IMR-90 (cell line): ENCODE measurements around the gene WIPF1. TPM values are rescaled to one million over a fixed set of nuclear protein-coding genes. Genes with fewer than 3 reads are reported as not detected.

Experiments
- ATAC-seq: fragments of 200-7000 bp; cut with Tn5 transposase; 2 replicates; pipeline ENCODE4 v1.9.1; 2020; ENCODE audit warnings: low read depth, mild to moderate bottlenecking, moderate library complexity
- BruUV-seq: library from RNA; stranded (reverse); fragments of 400-500 nt; replicated peaks from 2 replicates; lab custom pipeline; 2021; lab: Mats Ljungman, UMichigan
- CTCF ChIA-PET: fragments of 300-600 bp; formaldehyde crosslinking; extraction: SDS; loops from one replicate; lab custom pipeline; 2021; ENCODE audit warnings: antibody characterized with exemption; lab: Yijun Ruan, JAX
- POLR2A ChIA-PET: fragments of 300-600 bp; sonication (Branson Sonifier 250); formaldehyde crosslinking; loops from one replicate; lab custom pipeline; 2022; ENCODE audit warnings: antibody characterized with exemption; ENCODE audit not compliant: unreplicated experiment; lab: Charles Lee
- DNase-seq: peaks from one replicate; pipeline ENCODE4 v3.0.0; 2013
- H2AFZ ChIP-seq: replicated peaks from 2 replicates; pipeline ENCODE3; 2013; ENCODE audit warnings: low read length, mild to moderate bottlenecking; ENCODE audit not compliant: poor library complexity
- H2AK5ac ChIP-seq: 2 replicates; pipeline ENCODE4 v1.6.1; 2013; ENCODE audit warnings: low read depth, low read length, inconsistent platforms
- H2AK9ac ChIP-seq: replicated peaks from 2 replicates; pipeline ENCODE3; 2013; ENCODE audit warnings: mild to moderate bottlenecking, low read depth, low read length, moderate library complexity; ENCODE audit not compliant: poor library complexity
- H2BK120ac ChIP-seq: 2 replicates; pipeline ENCODE4 v1.6.1; 2013; ENCODE audit warnings: low read depth, low read length, inconsistent platforms
- H2BK15ac ChIP-seq: 3 replicates; pipeline ENCODE4 v1.6.1; 2013; ENCODE audit warnings: low read depth, low read length, inconsistent platforms
- H2BK20ac ChIP-seq: 2 replicates; pipeline ENCODE4 v1.6.1; 2013; ENCODE audit warnings: low read depth, mild to moderate bottlenecking, inconsistent platforms, low read length, moderate library complexity
- H2BK5ac ChIP-seq: 2 replicates; pipeline ENCODE4 v1.6.1; 2013; ENCODE audit warnings: mild to moderate bottlenecking, low read depth, low read length, inconsistent platforms; ENCODE audit not compliant: poor library complexity, severe bottlenecking
- H3K14ac ChIP-seq: replicated peaks from 2 replicates; pipeline ENCODE4 v1.6.1; 2013; ENCODE audit warnings: low read depth, low read length, inconsistent platforms
- H3K18ac ChIP-seq: 2 replicates; pipeline ENCODE4 v1.6.1; 2013; ENCODE audit warnings: low read depth, low read length, control low read depth
- H3K23ac ChIP-seq: 2 replicates; pipeline ENCODE4 v1.6.1; 2013; ENCODE audit warnings: low read depth, low read length, inconsistent platforms
- H3K27ac ChIP-seq: 2 replicates; pipeline ENCODE4 v1.5.1; 2013; ENCODE audit warnings: mild to moderate bottlenecking, control low read depth, low read length; ENCODE audit not compliant: insufficient read depth
- H3K27me3 ChIP-seq: 2 replicates; pipeline ENCODE4 v1.6.1; 2013; ENCODE audit warnings: low read length; ENCODE audit not compliant: control insufficient read depth, insufficient read depth
- H3K36me3 ChIP-seq: 2 replicates; pipeline ENCODE4 v1.6.1; 2013; ENCODE audit warnings: low read length, mixed read lengths; ENCODE audit not compliant: control insufficient read depth, insufficient read depth
- H3K4ac ChIP-seq: 2 replicates; pipeline ENCODE4 v1.6.1; 2013; ENCODE audit warnings: low read depth, low read length, inconsistent platforms
- H3K4me1 ChIP-seq: 2 replicates; pipeline ENCODE4 v1.6.1; 2013; ENCODE audit warnings: low read length, mixed read lengths; ENCODE audit not compliant: control insufficient read depth, insufficient read depth
- H3K4me2 ChIP-seq: 2 replicates; pipeline ENCODE4 v1.6.1; 2013; ENCODE audit warnings: low read depth, mild to moderate bottlenecking, control low read depth, low read length, moderate library complexity
- H3K4me3 ChIP-seq: 2 replicates; pipeline ENCODE4 v1.5.1; 2013; ENCODE audit warnings: low read depth, mild to moderate bottlenecking, control low read depth, low read length, moderate library complexity; ENCODE audit not compliant: insufficient read depth
- H3K56ac ChIP-seq: 2 replicates; pipeline ENCODE4 v1.6.1; 2013; ENCODE audit warnings: low read length, inconsistent platforms; ENCODE audit not compliant: insufficient read depth; ENCODE audit errors: extremely low read depth
- H3K79me1 ChIP-seq, 2 experiments: 2 replicates each; pipeline ENCODE4 v1.6.1; 2013; ENCODE audit warnings: low read length in 2 of 2, inconsistent platforms in 1 of 2, low read depth in 1 of 2
- H3K9ac ChIP-seq: 2 replicates; pipeline ENCODE4 v1.6.1; 2013; ENCODE audit warnings: low read depth, low read length, control low read depth
- H3K9me1 ChIP-seq: 2 replicates; pipeline ENCODE4 v1.6.1; 2013; ENCODE audit warnings: low read length, inconsistent platforms; ENCODE audit not compliant: insufficient read depth
- H3K9me3 ChIP-seq: 2 replicates; pipeline ENCODE4 v1.6.1; 2013; ENCODE audit warnings: low read length; ENCODE audit not compliant: control insufficient read depth, insufficient read depth
- H4K20me1 ChIP-seq: 2 replicates; pipeline ENCODE4 v1.6.1; 2013; ENCODE audit warnings: low read length, inconsistent platforms; ENCODE audit not compliant: insufficient read depth
- H4K5ac ChIP-seq: 2 replicates; pipeline ENCODE4 v1.6.1; 2013; ENCODE audit warnings: mild to moderate bottlenecking, low read depth, low read length, control low read depth
- H4K8ac ChIP-seq, 2 experiments: 2 replicates each; pipeline ENCODE4 v1.6.1; 2013; ENCODE audit warnings: low read depth in 2 of 2, low read length in 2 of 2, control low read depth in 1 of 2, inconsistent platforms in 1 of 2
- H4K91ac ChIP-seq: 2 replicates; pipeline ENCODE4 v1.6.1; 2013; ENCODE audit warnings: low read depth, low read length, inconsistent platforms; ENCODE audit not compliant: insufficient read depth
- BHLHE40 ChIP-seq: fragments of 150-350 bp; IDR thresholded peaks from 2 replicates; pipeline ENCODE4 v1.6.1; 2016; ENCODE audit warnings: mild to moderate bottlenecking, low read depth, low read length
- CHD1 ChIP-seq: IDR thresholded peaks from 2 replicates; pipeline ENCODE4 v1.6.1; 2012; ENCODE audit warnings: low read depth, low read length, improper control_type of control experiment
- MAFK ChIP-seq: IDR thresholded peaks from 2 replicates; pipeline ENCODE4 v1.6.1; 2012; ENCODE audit warnings: low read depth, low read length, improper control_type of control experiment
- MAZ ChIP-seq: IDR thresholded peaks from 2 replicates; pipeline ENCODE4 v1.6.1; 2012; ENCODE audit warnings: low read depth, mild to moderate bottlenecking, low read length, improper control_type of control experiment, moderate library complexity, borderline replicate concordance
- MXI1 ChIP-seq: IDR thresholded peaks from 2 replicates; pipeline ENCODE4 v1.6.1; 2012; ENCODE audit warnings: low read depth, mild to moderate bottlenecking, low read length, moderate library complexity, borderline replicate concordance
- NFE2L2 ChIP-seq: fragments of 150-350 bp; IDR thresholded peaks from 2 replicates; pipeline ENCODE4 v1.6.1; 2016; ENCODE audit warnings: low read depth, mild to moderate bottlenecking, low read length
- POLR2A ChIP-seq: IDR thresholded peaks from 2 replicates; pipeline ENCODE4 v1.6.1; 2012; ENCODE audit warnings: mild to moderate bottlenecking, low read depth, low read length
- RAD21 ChIP-seq: IDR thresholded peaks from 2 replicates; pipeline ENCODE4 v1.6.1; 2012; ENCODE audit warnings: low read length, improper control_type of control experiment
- RCOR1 ChIP-seq: IDR thresholded peaks from 2 replicates; pipeline ENCODE4 v1.6.1; 2012; ENCODE audit warnings: mild to moderate bottlenecking, low read length, improper control_type of control experiment; ENCODE audit not compliant: insufficient replicate concordance
- RFX5 ChIP-seq: IDR thresholded peaks from 2 replicates; pipeline ENCODE4 v1.8.0; 2012; ENCODE audit warnings: low read depth, mild to moderate bottlenecking, low read length, moderate library complexity
- SMC3 ChIP-seq: fragments of 150-350 bp; IDR thresholded peaks from 2 replicates; pipeline ENCODE4 v1.6.1; 2016; ENCODE audit warnings: low read depth, mild to moderate bottlenecking, antibody characterized with exemption, low read length, moderate library complexity
- USF2 ChIP-seq: fragments of 150-350 bp; IDR thresholded peaks from 2 replicates; pipeline ENCODE4 v1.6.1; 2017; ENCODE audit warnings: mild to moderate bottlenecking, antibody characterized with exemption, low read length, low read depth
- WGBS, 2 experiments: methylation state at CpG; one replicate each; pipeline versions ENCODE4 v1.1.5 to v1.1.7; 2013; ENCODE audit warnings: missing lambda C conversion rate in 2 of 2; ENCODE audit not compliant: insufficient read length in 1 of 2; ENCODE audit errors: extremely low coverage in 2 of 2; 5-methylcytosine and 5-hydroxymethylcytosine counted together
- dilution Hi-C: fragments of 300-500 bp; cut with HindIII; formaldehyde crosslinking; loops from one replicate; pipeline ENCODE4 v1.14.3; 2018; ENCODE audit warnings: low sequenced_read_pairs; ENCODE audit not compliant: unreplicated experiment
- in situ Hi-C: fragments of 300-500 bp; cut with MboI; formaldehyde crosslinking; loops from 3 replicates; pipeline ENCODE4 v1.14.3; 2019; ENCODE audit warnings: low sequenced_read_pairs, inconsistent platforms, mixed read lengths
- intact Hi-C: fragments of 100-400 bp; cut with micrococcal nuclease; formaldehyde crosslinking; loops from 2 replicates; pipeline ENCODE4 v1.10.0; 2022
- polyA plus RNA-seq, 3 experiments: library from polyadenylated mRNA; depleted of rRNA; stranded (reverse); fragments of >200 nt; gene quantifications; 2 replicates each; pipeline ENCODE4 v1.2.3, GENCODE V29; 2012; ENCODE audit warnings: low replicate concordance in 1 of 3
- total RNA-seq: library from RNA; depleted of rRNA; stranded (reverse); fragments of >200 nt; gene quantifications from 2 replicates; pipeline ENCODE4 v1.2.3, GENCODE V29; 2012

WIPF1 gene
- total and polyA plus RNA-seq, 2 of the 4 experiments (the other 2 are of a cell fraction) = 2.7 to 13.5 TPM

DNA sequence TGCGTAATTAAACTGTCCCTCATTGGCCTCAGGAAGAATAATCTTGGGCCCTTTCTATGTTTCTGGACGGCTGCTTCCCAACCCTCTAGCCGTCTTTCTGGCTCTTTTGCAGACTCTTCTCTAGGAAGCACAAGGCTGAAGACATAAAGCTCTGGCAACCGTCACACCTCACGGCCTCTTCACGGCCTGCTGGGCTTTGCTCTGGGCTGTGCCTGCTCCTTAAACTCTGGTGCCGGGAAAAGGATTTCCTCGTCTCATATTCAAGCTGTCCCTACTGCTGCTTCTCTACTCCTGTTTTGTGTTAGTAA lies 36.0 kb upstream of the WIPF1 start:
- dilution Hi-C loops (no loop called here), in situ Hi-C loops (no loop called here), intact Hi-C loops (no loop called here)
- Histone ChIP-seq H2BK5ac (no peak overlapping the region), H2BK20ac (no peak overlapping the region), H3K27me3 (no peaks in the 10 kb centered on the region), H3K56ac (no peak overlapping the region), H2AFZ (no peak overlapping the region), H2AK9ac (no peak overlapping the region), H3K4ac (no peak overlapping the region), H4K5ac (peak overlapping the region; percentile 57; the same call in 1 of the 2 replicates), H4K8ac (peak overlapping the region in 1 of 2 experiments; percentile 57; a peak in 2 of 4 replicates), H3K4me2 (no peak overlapping the region), H3K36me3 (no peaks in the 10 kb centered on the region; the same call in 1 of the 2 replicates), H3K9me1 (peaks cover 14% of the 10 kb centered on the region), H4K20me1 (peaks cover 3% of the 10 kb centered on the region; the same call in 1 of the 2 replicates), H3K23ac (peak overlapping the region; percentile 52; the same call in 1 of the 2 replicates), H3K79me1 (peaks cover 3 to 30% of the 10 kb centered on the region in 2 experiments; a peak in 2 of 4 replicates), H3K14ac (no peak overlapping the region), H3K9me3 (no peaks in the 10 kb centered on the region), H3K27ac (no peak overlapping the region), H2AK5ac (peak overlapping the region; percentile 18; the same call in 1 of the 2 replicates), H3K4me1 (peaks cover 17% of the 10 kb centered on the region), H3K18ac (peak overlapping the region; percentile 24; the same call in 1 of the 2 replicates), H2BK15ac (no peak overlapping the region), H3K9ac (no peak overlapping the region), H3K4me3 (no peak overlapping the region), H4K91ac (no peak overlapping the region), H2BK120ac (no peak overlapping the region)
- no peak for TF ChIP-seq RCOR1
- no peak for TF ChIP-seq RAD21
- TF ChIP-seq SMC3 = no peak
- no peak for TF ChIP-seq USF2
- no peak for TF ChIP-seq NFE2L2
- TF ChIP-seq RFX5 = no peak
- TF ChIP-seq MAZ = no peak
- no peak for TF ChIP-seq BHLHE40
- TF ChIP-seq MAFK = no peak
- TF ChIP-seq POLR2A = no peak
- no peak for TF ChIP-seq MXI1
- no peak for TF ChIP-seq CHD1
- ATAC-seq (no peak), DNase-seq (no peak)
- POLR2A ChIA-PET = no interaction called here
- no CpG with 5 or more reads among the region's 8 CpGs for WGBS, 2 experiments
- CTCF ChIA-PET = interaction anchor here (0.5 to 1.0 kb wide), 2 partner anchors 19 to 101 kb away, joined by 3 to 4 read pairs; no protein-coding TSS in a partner anchor
- BruUV-seq = no TSS peak
